HG03558 (cell line): ENCODE results near the gene ITGB2.

ENCODE experiments used
- ATAC-seq: cut with Tn5 transposase; IDR thresholded peaks from one replicate; pipeline ENCODE4 v1.9.1; 2021; ENCODE audit warnings: moderate number of reproducible peaks; ENCODE audit not compliant: unreplicated experiment; ENCODE audit errors: extremely low read depth

The ITGB2 gene

GRCh38 chr21:44920694-44921604 lies at the start of gene ITGB2:
TSS of gene ITGB2 (minus strand) at chr21:44920899. CDS start at chr21:44910782, 10,117 bp downstream.
- ATAC-seq: no peak

- no peak for ATAC-seq
Measured at GRCh38 chr21:44969931-44970755, 49.4 kb upstream of the ITGB2 start.

GRCh38 chr21:44969066-44969670 lies 48.5 kb upstream of the ITGB2 start:
- ATAC-seq: no peak

GRCh38 chr21:44967082-44968047 lies 46.7 kb upstream of the ITGB2 start:
- no peak for ATAC-seq

- ATAC-seq: no peak
Measured at GRCh38 chr21:44966135-44967081, 45.7 kb upstream of the ITGB2 start.

GRCh38 chr21:44965251-44966022 lies 44.7 kb upstream of the ITGB2 start:
- ATAC-seq: no peak

GRCh38 chr21:44964381-44964780 lies 43.7 kb upstream of the ITGB2 start:
- no peak for ATAC-seq

- no peak for ATAC-seq
Measured at GRCh38 chr21:44962403-44962966, 41.8 kb upstream of the ITGB2 start.

- ATAC-seq: no peak
Measured at GRCh38 chr21:44960141-44961092, 39.7 kb upstream of the ITGB2 start.

GRCh38 chr21:44959376-44960091 lies 38.8 kb upstream of the ITGB2 start:
- ATAC-seq: no peak

- no peak for ATAC-seq
Measured at GRCh38 chr21:44958471-44959191, 37.9 kb upstream of the ITGB2 start.

- no peak for ATAC-seq
Measured at GRCh38 chr21:44957901-44958451, 37.3 kb upstream of the ITGB2 start.

GRCh38 chr21:44957047-44957831 lies 36.5 kb upstream of the ITGB2 start:
- no peak for ATAC-seq
